Activated T-cell treated with anti-CD3 and anti-CD28 coated beads, Interleukin-2, amount 50 U/mL, for 72 hours (primary cell): ENCODE data around the gene LRP1B. TPM values are rescaled to one million over a fixed set of nuclear protein-coding genes. Genes with fewer than 3 reads are reported as not detected.

Experiments used
- ATAC-seq, 2 donors: fragments of 150-1000 bp; cut with Tn5 transposase; replicated peaks in 1 of 2; 2 replicates each; pipeline ENCODE4 v1.10.0; 2021; ENCODE audit warnings: moderate library complexity in 2 of 2, mild to moderate bottlenecking in 1 of 2
- DNase-seq, 2 donors: peaks; one replicate each; pipeline ENCODE4 v3.0.0; 2021 to 2022; ENCODE audit warnings: mixed read lengths in 1 of 2
- H3K27ac Mint-ChIP-seq: one replicate; pipeline ENCODE4 v1.8.0; 2022; ENCODE audit warnings: mild to moderate bottlenecking, moderate library complexity, mixed read lengths
- H3K27me3 Mint-ChIP-seq: one replicate; pipeline ENCODE4 v1.8.0; 2022; ENCODE audit warnings: low read depth, mixed read lengths
- H3K36me3 Mint-ChIP-seq, 2 donors: one replicate each; pipeline ENCODE4 v1.8.0; 2022; ENCODE audit warnings: mixed read lengths in 2 of 2, mild to moderate bottlenecking in 1 of 2; ENCODE audit not compliant: insufficient read depth in 2 of 2
- H3K4me1 Mint-ChIP-seq: one replicate; pipeline ENCODE4 v1.8.0; 2022; ENCODE audit warnings: low read depth, mixed read lengths
- H3K4me3 Mint-ChIP-seq, 2 donors: one replicate each; pipeline ENCODE4 v1.8.0; 2022; ENCODE audit warnings: mild to moderate bottlenecking in 2 of 2, mixed read lengths in 2 of 2, moderate library complexity in 2 of 2
- H3K9me3 Mint-ChIP-seq, 2 donors: one replicate each; pipeline ENCODE4 v1.8.0; 2022; ENCODE audit warnings: mixed read lengths in 2 of 2
- total RNA-seq, 2 donors: library from RNA; stranded (reverse); gene quantifications; one replicate each; pipeline ENCODE4 v1.2.3, GENCODE V29; 2022

LRP1B gene
- total RNA-seq, 2 donors from 2014 or later, result not detected

- no peak for ATAC-seq
Measured at GRCh38 chr2:141957827-141958450, 172.9 kb downstream of the LRP1B start.

GRCh38 chr2:141957321-141957720 is 173.5 kb downstream of the LRP1B start:
- Mint-ChIP-seq H3K9me3 (peaks cover 0 to 4% of the 10 kb centered on the region in 2 donors), H3K4me1 (no peaks in the 10 kb centered on the region), H3K27ac (no peak overlapping the region), H3K4me3 (no peak overlapping the region), H3K27me3 (no peaks in the 10 kb centered on the region), H3K36me3 (no peaks in the 10 kb centered on the region)
- no peak for ATAC-seq
- no peak for DNase-seq

More at GRCh38 chr2:141957827-141958450, 172.9 kb downstream of the LRP1B start:
- Mint-ChIP-seq H3K4me3 (no peak overlapping the region), H3K27ac (no peak overlapping the region), H3K27me3 (no peaks in the 10 kb centered on the region), H3K4me1 (no peaks in the 10 kb centered on the region), H3K9me3 (peaks cover 0 to 4% of the 10 kb centered on the region in 2 donors), H3K36me3 (no peaks in the 10 kb centered on the region)
- no peak for DNase-seq

- no peak for DNase-seq
- no peaks in the 10 kb centered on the region for H3K4me1 Mint-ChIP-seq
- H3K36me3 Mint-ChIP-seq, result peaks cover 0 to 2% of the 10 kb centered on the region in 2 donors
- no peaks in the 10 kb centered on the region for H3K27me3 Mint-ChIP-seq
- no peak for ATAC-seq
- H3K9me3 Mint-ChIP-seq, result peaks cover 2 to 10% of the 10 kb centered on the region in 2 donors
- H3K27ac Mint-ChIP-seq, result no peak overlapping the region
- H3K4me3 Mint-ChIP-seq, result no peak overlapping the region
Measured at GRCh38 chr2:141947396-141948114, 183.3 kb downstream of the LRP1B start.

- Mint-ChIP-seq H3K4me3 (no peak overlapping the region), H3K36me3 (peaks cover 0 to 2% of the 10 kb centered on the region in 2 donors), H3K4me1 (no peaks in the 10 kb centered on the region), H3K9me3 (peaks cover 2 to 14% of the 10 kb centered on the region in 2 donors), H3K27me3 (no peaks in the 10 kb centered on the region), H3K27ac (no peak overlapping the region)
- DNase-seq, result no peak
- no peak for ATAC-seq
Measured at GRCh38 chr2:141946016-141946415, 184.8 kb downstream of the LRP1B start.

GRCh38 chr2:141943918-141944317 is 186.9 kb downstream of the LRP1B start:
- H3K27ac Mint-ChIP-seq, result no peak overlapping the region
- DNase-seq (no peak), ATAC-seq (no peak)
- no peaks in the 10 kb centered on the region for H3K4me1 Mint-ChIP-seq
- no peak overlapping the region for H3K4me3 Mint-ChIP-seq
- H3K36me3 Mint-ChIP-seq, result peaks cover 0 to 2% of the 10 kb centered on the region in 2 donors
- no peaks in the 10 kb centered on the region for H3K27me3 Mint-ChIP-seq
- peaks cover 2 to 15% of the 10 kb centered on the region in 2 donors for H3K9me3 Mint-ChIP-seq

- Mint-ChIP-seq H3K4me3 (no peak overlapping the region), H3K4me1 (no peaks in the 10 kb centered on the region), H3K27ac (no peak overlapping the region), H3K36me3 (peaks cover 0 to 2% of the 10 kb centered on the region in 2 donors), H3K27me3 (no peaks in the 10 kb centered on the region), H3K9me3 (peaks cover 2 to 15% of the 10 kb centered on the region in 2 donors)
- no peak for ATAC-seq
- no peak for DNase-seq
Measured at GRCh38 chr2:141942006-141942789, 188.6 kb downstream of the LRP1B start.

GRCh38 chr2:141941210-141941714 is 189.6 kb downstream of the LRP1B start:
- DNase-seq (no peak), ATAC-seq (no peak)
- Mint-ChIP-seq H3K27me3 (no peaks in the 10 kb centered on the region), H3K9me3 (peaks cover under 1 to 12% of the 10 kb centered on the region in 2 donors), H3K27ac (no peak overlapping the region), H3K36me3 (no peaks in the 10 kb centered on the region), H3K4me1 (no peaks in the 10 kb centered on the region), H3K4me3 (no peak overlapping the region)

GRCh38 chr2:141940709-141941108 is 190.1 kb downstream of the LRP1B start:
- Mint-ChIP-seq H3K27ac (no peak overlapping the region), H3K4me3 (no peak overlapping the region)

GRCh38 chr2:141933226-141933625 is 197.6 kb downstream of the LRP1B start:
- no peak overlapping the region for H3K27ac Mint-ChIP-seq
- no peaks in the 10 kb centered on the region for H3K4me1 Mint-ChIP-seq
- no peaks in the 10 kb centered on the region for H3K27me3 Mint-ChIP-seq
- DNase-seq (no peak), ATAC-seq (no peak)
- no peak overlapping the region for H3K4me3 Mint-ChIP-seq
- H3K36me3 Mint-ChIP-seq, result no peaks in the 10 kb centered on the region
- H3K9me3 Mint-ChIP-seq, result peaks cover 1 to 2% of the 10 kb centered on the region in 2 donors

More at GRCh38 chr2:141940709-141941108, 190.1 kb downstream of the LRP1B start:
- ATAC-seq, result no peak
- Mint-ChIP-seq H3K9me3 (peaks cover 0 to 8% of the 10 kb centered on the region in 2 donors), H3K4me1 (no peaks in the 10 kb centered on the region), H3K36me3 (no peaks in the 10 kb centered on the region), H3K27me3 (no peaks in the 10 kb centered on the region)
- DNase-seq, result no peak

GRCh38 chr2:141932261-141932660 is 198.6 kb downstream of the LRP1B start:
- Mint-ChIP-seq H3K4me3 (no peak overlapping the region), H3K9me3 (peaks cover 2 to 5% of the 10 kb centered on the region in 2 donors), H3K4me1 (no peaks in the 10 kb centered on the region), H3K27ac (no peak overlapping the region), H3K36me3 (no peaks in the 10 kb centered on the region), H3K27me3 (no peaks in the 10 kb centered on the region)
- ATAC-seq (no peak), DNase-seq (no peak)

GRCh38 chr2:141931797-141932196 is 199.0 kb downstream of the LRP1B start:
- no peak overlapping the region for H3K27ac Mint-ChIP-seq

GRCh38 chr2:141930803-141931202 is 200.0 kb downstream of the LRP1B start:
- ATAC-seq (no peak), DNase-seq (no peak)
- Mint-ChIP-seq H3K9me3 (peaks cover 2 to 5% of the 10 kb centered on the region in 2 donors), H3K4me3 (no peak overlapping the region), H3K27me3 (no peaks in the 10 kb centered on the region), H3K4me1 (no peaks in the 10 kb centered on the region), H3K36me3 (no peaks in the 10 kb centered on the region), H3K27ac (no peak overlapping the region)

More at GRCh38 chr2:141931797-141932196, 199.0 kb downstream of the LRP1B start:
- ATAC-seq (no peak), DNase-seq (no peak)
- H3K27me3 Mint-ChIP-seq, result no peaks in the 10 kb centered on the region
- H3K9me3 Mint-ChIP-seq, result peaks cover 2 to 5% of the 10 kb centered on the region in 2 donors
- H3K4me3 Mint-ChIP-seq, result no peak overlapping the region
- no peaks in the 10 kb centered on the region for H3K36me3 Mint-ChIP-seq
- H3K4me1 Mint-ChIP-seq, result no peaks in the 10 kb centered on the region
